GM21360 (cell line): ENCODE data around the gene CACFD1.

ENCODE experiments used
- ATAC-seq: cut with Tn5 transposase; IDR thresholded peaks from one replicate; pipeline ENCODE4 v1.9.1; 2021; ENCODE audit warnings: mild to moderate bottlenecking, moderate library complexity; ENCODE audit not compliant: unreplicated experiment

CACFD1 gene

GRCh38 chr9:133478851-133479711 lies 19.3 kb downstream of the CACFD1 start, which contains the start of gene SLC2A6:
Gene SLC2A6, minus strand, starts transcription at chr9:133479099. Its CDS starts 40 bp downstream, at chr9:133479059.
- ATAC-seq, result peak; percentile 79

GRCh38 chr9:133483611-133484010 lies 23.8 kb downstream of the CACFD1 start:
- no peak for ATAC-seq

GRCh38 chr9:133484671-133485437 lies 25.1 kb downstream of the CACFD1 start:
- no peak for ATAC-seq

- ATAC-seq, result no peak
Observed at GRCh38 chr9:133485531-133486260, 25.9 kb downstream of the CACFD1 start.

- ATAC-seq, result no peak
Observed at GRCh38 chr9:133487331-133487725, 27.6 kb downstream of the CACFD1 start.

GRCh38 chr9:133488686-133489252 lies 29.0 kb downstream of the CACFD1 start:
- no peak for ATAC-seq

GRCh38 chr9:133489253-133490190 lies 29.7 kb downstream of the CACFD1 start:
- no peak for ATAC-seq

- no peak for ATAC-seq
Observed at GRCh38 chr9:133490201-133490681, 30.5 kb downstream of the CACFD1 start.

GRCh38 chr9:133490865-133491655 lies 31.3 kb downstream of the CACFD1 start:
- ATAC-seq, result no peak

GRCh38 chr9:133491656-133491925 lies 31.8 kb downstream of the CACFD1 start:
- no peak for ATAC-seq

- no peak for ATAC-seq
Observed at GRCh38 chr9:133492061-133493021, 32.6 kb downstream of the CACFD1 start.

- ATAC-seq, result no peak
Observed at GRCh38 chr9:133493428-133493827, 33.6 kb downstream of the CACFD1 start.

- ATAC-seq, result no peak
Observed at GRCh38 chr9:133493845-133494540, 34.2 kb downstream of the CACFD1 start.

GRCh38 chr9:133494636-133495326 lies 35.0 kb downstream of the CACFD1 start:
- no peak for ATAC-seq

- ATAC-seq, result no peak
Observed at GRCh38 chr9:133495327-133496293, 35.8 kb downstream of the CACFD1 start.
